Neural cell (in vitro differentiated cells): ENCODE results near the gene CDK5RAP1. TPM values are rescaled to one million over a fixed set of nuclear protein-coding genes. Genes with fewer than 3 reads are reported as not detected.
A peak's percentile ranks its signal among the peaks of the same experiment; 100 is the strongest.

Source experiments
- H2AFZ ChIP-seq: fragments of 200-600, 300-800 bp; sonication (generic), shearing (Covaris generic); 2 replicates; pipeline ENCODE4 v1.6.0; 2014; ENCODE audit warnings: low read depth, mild to moderate bottlenecking, antibody characterized with exemption, low read length, moderate library complexity
- H3F3A ChIP-seq: fragments of 200-600 bp; shearing (Covaris generic); 2 replicates; pipeline ENCODE4 v1.6.1; 2016; ENCODE audit warnings: mild to moderate bottlenecking, moderate library complexity, mixed read lengths, antibody characterized with exemption, low read length; ENCODE audit not compliant: insufficient read depth, poor library complexity, severe bottlenecking
- H3K27ac ChIP-seq: fragments of 200-600, 300-800 bp; sonication (generic), shearing (Covaris generic); 2 replicates; pipeline ENCODE4 v1.5.1; 2014; ENCODE audit warnings: mild to moderate bottlenecking, low read length, moderate library complexity
- H3K27me3 ChIP-seq: fragments of 300-800, 200-600 bp; sonication (generic), shearing (Covaris generic); 2 replicates; pipeline ENCODE4 v1.6.0; 2014; ENCODE audit warnings: mild to moderate bottlenecking, low read depth, low read length, moderate library complexity; ENCODE audit not compliant: insufficient read depth
- H3K36me3 ChIP-seq: fragments of 300-800, 200-600 bp; sonication (generic), shearing (Covaris generic); 2 replicates; pipeline ENCODE4 v1.5.1; 2014; ENCODE audit warnings: mild to moderate bottlenecking, antibody characterized with exemption, low read length, moderate library complexity; ENCODE audit not compliant: insufficient read depth
- H3K4me2 ChIP-seq: fragments of 300-800, 200-600 bp; sonication (generic), shearing (Covaris generic); 2 replicates; pipeline ENCODE4 v1.6.0; 2014; ENCODE audit warnings: mild to moderate bottlenecking, low read length
- H3K4me3 ChIP-seq: fragments of 300-800, 200-600 bp; sonication (generic), shearing (Covaris generic); 2 replicates; pipeline ENCODE4 v1.5.1; 2014; ENCODE audit warnings: mild to moderate bottlenecking, low read length, moderate library complexity
- H3K79me2 ChIP-seq: fragments of 200-600 bp; shearing (Covaris generic); replicated peaks from 2 replicates; pipeline ENCODE4 v1.6.0; 2014; ENCODE audit warnings: mild to moderate bottlenecking, low read length, moderate library complexity; ENCODE audit not compliant: insufficient read depth
- H3K9ac ChIP-seq: fragments of 300-800, 200-600 bp; sonication (generic), shearing (Covaris generic); 2 replicates; pipeline ENCODE4 v1.6.1; 2016; ENCODE audit warnings: mild to moderate bottlenecking, low read length, mixed read lengths
- H3K9me2 ChIP-seq: fragments of 200-600 bp; shearing (Covaris generic); 2 replicates; pipeline ENCODE4 v1.6.1; 2016; ENCODE audit warnings: mild to moderate bottlenecking, low read length, mixed read lengths; ENCODE audit not compliant: insufficient read depth
- H3K9me3 ChIP-seq: fragments of 200-600, 300-800 bp; sonication (generic), shearing (Covaris generic); 2 replicates; pipeline ENCODE4 v1.6.1; 2016; ENCODE audit warnings: mild to moderate bottlenecking, mixed run types, low read length, moderate library complexity, mixed read lengths
- H4K20me1 ChIP-seq: fragments of 200-600 bp; shearing (Covaris generic); 2 replicates; pipeline ENCODE4 v1.6.1; 2016; ENCODE audit warnings: mild to moderate bottlenecking, mixed run types; ENCODE audit not compliant: insufficient read depth
- CTCF ChIP-seq: fragments of 450-650 bp; IDR thresholded peaks from 2 replicates; pipeline ENCODE4 v1.5.1; 2014; ENCODE audit warnings: antibody characterized with exemption, mild to moderate bottlenecking, moderate library complexity; ENCODE audit not compliant: poor library complexity, severe bottlenecking
- EP300 ChIP-seq: fragments of 450-650 bp; conservative IDR thresholded peaks from 2 replicates; pipeline ENCODE4 v1.6.1; 2014; ENCODE audit warnings: antibody characterized with exemption, mild to moderate bottlenecking, moderate library complexity; ENCODE audit not compliant: poor library complexity, severe bottlenecking
- EZH2 ChIP-seq: fragments of 200-600, 300-800 bp; shearing (Covaris generic), sonication (generic); IDR thresholded peaks from 2 replicates; pipeline ENCODE4 v1.6.1; 2014; ENCODE audit warnings: antibody characterized with exemption, low read length, borderline replicate concordance, mild to moderate bottlenecking; ENCODE audit not compliant: insufficient read depth, poor library complexity, severe bottlenecking
- MXI1 ChIP-seq: fragments of 450-650 bp; conservative IDR thresholded peaks from 2 replicates; pipeline ENCODE4 v1.6.1; 2014; ENCODE audit warnings: antibody characterized with exemption, mild to moderate bottlenecking; ENCODE audit not compliant: poor library complexity, severe bottlenecking
- POLR2AphosphoS5 ChIP-seq: IDR thresholded peaks from 2 replicates; pipeline ENCODE4 v1.6.1; 2012
- RAD21 ChIP-seq: fragments of 450-650 bp; conservative IDR thresholded peaks from 2 replicates; pipeline ENCODE4 v1.6.1; 2014; ENCODE audit warnings: antibody characterized with exemption, mild to moderate bottlenecking, moderate library complexity
- REST ChIP-seq: IDR thresholded peaks from 2 replicates; pipeline ENCODE4 v1.6.1; 2012; ENCODE audit warnings: borderline replicate concordance
- SMC3 ChIP-seq: fragments of 450-650 bp; conservative IDR thresholded peaks from 2 replicates; pipeline ENCODE4 v1.6.1; 2014; ENCODE audit warnings: antibody characterized with exemption, mild to moderate bottlenecking, moderate library complexity; ENCODE audit not compliant: poor library complexity
- TAF1 ChIP-seq: IDR thresholded peaks from 2 replicates; pipeline ENCODE4 v1.6.1; 2012; ENCODE audit warnings: low read depth
- polyA plus RNA-seq: library from polyadenylated mRNA; depleted of rRNA; stranded (reverse); fragments of >200 nt; gene quantifications from 2 replicates; pipeline ENCODE4 v1.2.3, GENCODE V29; 2014

The CDK5RAP1 gene
- polyA plus RNA-seq, 1 donor from 2014 or later = 47.2 TPM

- Histone ChIP-seq H3K9me3 (no peaks in the 10 kb centered on the region), H3K9me2 (no peaks in the 10 kb centered on the region), H3F3A (no peaks in the 10 kb centered on the region), H3K27me3 (peaks cover 4% of the 10 kb centered on the region), H3K4me2 (no peak overlapping the region), H3K9ac (no peak overlapping the region), H3K79me2 (no peaks in the 10 kb centered on the region), H2AFZ (no peak overlapping the region), H4K20me1 (no peaks in the 10 kb centered on the region), H3K27ac (no peak overlapping the region), H3K4me3 (no peak overlapping the region), H3K36me3 (no peaks in the 10 kb centered on the region)
- no peak for TF ChIP-seq MXI1
- TF ChIP-seq SMC3 = no peak
- TF ChIP-seq REST = no peak
- no peak for TF ChIP-seq POLR2AphosphoS5
- TF ChIP-seq TAF1 = no peak
- no peak for TF ChIP-seq EZH2
- no peak for TF ChIP-seq CTCF
- no peak for TF ChIP-seq RAD21
- no peak for TF ChIP-seq EP300
Observed at GRCh38 chr20:33445881-33446625, 44.7 kb upstream of the CDK5RAP1 start.

- no peaks in the 10 kb centered on the region for H3K79me2 ChIP-seq
- no peaks in the 10 kb centered on the region for H3K9me3 ChIP-seq
- no peaks in the 10 kb centered on the region for H3F3A ChIP-seq
- no peak overlapping the region for H3K4me2 ChIP-seq
- H2AFZ ChIP-seq = no peak overlapping the region
- peaks cover 4% of the 10 kb centered on the region for H3K27me3 ChIP-seq
- peak overlapping the region; percentile 75 for H3K4me3 ChIP-seq
- H4K20me1 ChIP-seq = no peaks in the 10 kb centered on the region
- no peaks in the 10 kb centered on the region for H3K36me3 ChIP-seq
- no peaks in the 10 kb centered on the region for H3K9me2 ChIP-seq
- TF ChIP-seq MXI1 (no peak), REST (no peak), TAF1 (no peak), CTCF (peak; percentile 35), EZH2 (no peak), POLR2AphosphoS5 (peak; percentile 22), EP300 (no peak)
- no peak overlapping the region for H3K27ac ChIP-seq
- no peak overlapping the region for H3K9ac ChIP-seq
Observed at GRCh38 chr20:33444797-33445560, 43.7 kb upstream of the CDK5RAP1 start.
